Mesendoderm (in vitro differentiated cells): ENCODE measurements around the gene INSM2.

Source experiments
- DNase-seq: peaks from one replicate; pipeline ENCODE4 v3.0.0; 2013
- H2AK5ac ChIP-seq: 2 replicates; pipeline ENCODE4 v1.6.1; 2013; ENCODE audit warnings: low read length, inconsistent platforms
- H2BK120ac ChIP-seq: 2 replicates; pipeline ENCODE4 v1.6.1; 2013; ENCODE audit warnings: low read depth, mild to moderate bottlenecking, low read length, moderate library complexity, mixed read lengths
- H2BK15ac ChIP-seq: replicated peaks from 2 replicates; pipeline ENCODE4 v1.6.1; 2013; ENCODE audit warnings: low read depth, mild to moderate bottlenecking, moderate library complexity
- H2BK5ac ChIP-seq: 2 replicates; pipeline ENCODE4 v1.6.1; 2013; ENCODE audit warnings: low read length, inconsistent platforms
- H3K18ac ChIP-seq: 2 replicates; pipeline ENCODE4 v1.6.1; 2013; ENCODE audit warnings: mild to moderate bottlenecking, low read length, mixed read lengths
- H3K23ac ChIP-seq: one replicate; pipeline ENCODE4 v1.6.1; 2013; ENCODE audit warnings: low read length
- H3K27ac ChIP-seq: 2 replicates; pipeline ENCODE4 v1.5.1; 2013; ENCODE audit warnings: low read depth, mild to moderate bottlenecking, inconsistent platforms, low read length, moderate library complexity
- H3K27me3 ChIP-seq: 2 replicates; pipeline ENCODE4 v1.6.1; 2013; ENCODE audit warnings: low read length, control low read depth, mild to moderate bottlenecking, inconsistent platforms; ENCODE audit not compliant: insufficient read depth, poor library complexity
- H3K36me3 ChIP-seq: 2 replicates; pipeline ENCODE4 v1.6.1; 2013; ENCODE audit warnings: low read length, inconsistent platforms; ENCODE audit not compliant: control insufficient read depth, insufficient read depth
- H3K4ac ChIP-seq: one replicate; pipeline ENCODE4 v1.6.1; 2013; ENCODE audit warnings: low read depth, mild to moderate bottlenecking, low read length, moderate library complexity
- H3K4me1 ChIP-seq: 2 replicates; pipeline ENCODE4 v1.6.1; 2013; ENCODE audit warnings: low read depth, low read length, inconsistent platforms; ENCODE audit not compliant: control insufficient read depth
- H3K4me2 ChIP-seq: 2 replicates; pipeline ENCODE4 v1.6.1; 2013; ENCODE audit warnings: low read length
- H3K4me3 ChIP-seq: 2 replicates; pipeline ENCODE4 v1.5.1; 2013; ENCODE audit warnings: mild to moderate bottlenecking, low read length
- H3K56ac ChIP-seq: one replicate; pipeline ENCODE4 v1.6.1; 2013; ENCODE audit warnings: low read length
- H3K79me1 ChIP-seq: 2 replicates; pipeline ENCODE4 v1.6.1; 2013; ENCODE audit warnings: low read length, inconsistent platforms
- H3K79me2 ChIP-seq: 2 replicates; pipeline ENCODE4 v1.6.1; 2013; ENCODE audit warnings: mild to moderate bottlenecking, low read length; ENCODE audit not compliant: control insufficient read depth, insufficient read depth
- H3K9ac ChIP-seq: 2 replicates; pipeline ENCODE4 v1.6.1; 2013; ENCODE audit warnings: low read length, inconsistent platforms
- H4K5ac ChIP-seq: one replicate; pipeline ENCODE4 v1.6.1; 2013; ENCODE audit warnings: low read length
- H4K8ac ChIP-seq: one replicate; pipeline ENCODE4 v1.6.1; 2013; ENCODE audit warnings: low read depth, mild to moderate bottlenecking, control low read depth, low read length, moderate library complexity
- WGBS: extraction: QIAGEN DNeasy Blood & Tissue Kit; methylation state at CpG from one replicate; pipeline ENCODE4 v1.1.7; 2013; ENCODE audit warnings: low lambda C conversion rate, missing lambda C conversion rate; ENCODE audit not compliant: insufficient coverage; ENCODE audit errors: extremely low coverage; 5-methylcytosine and 5-hydroxymethylcytosine counted together

The INSM2 gene

DNA sequence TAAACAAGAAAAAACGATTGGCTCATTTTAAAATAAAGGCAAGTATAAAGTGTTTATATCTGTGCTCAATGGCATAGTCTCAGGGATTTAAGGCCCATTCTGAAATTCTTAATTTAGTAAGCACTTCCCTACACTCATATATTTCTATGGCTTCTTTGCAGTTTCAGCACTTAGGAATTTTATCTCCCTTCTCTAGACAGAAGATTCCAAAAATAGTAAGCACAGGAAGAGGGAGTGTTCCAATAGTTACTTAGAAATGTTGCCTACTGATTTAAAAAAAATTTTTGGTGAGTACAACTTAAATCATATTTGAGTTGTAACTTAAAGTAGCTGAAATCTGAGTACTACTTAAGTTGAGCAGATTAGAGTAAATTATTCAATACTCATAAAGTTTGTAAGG, 19.8 kb downstream of the INSM2 start:
- no CpG with 5 or more reads among the region's 1 CpG for WGBS

DNA sequence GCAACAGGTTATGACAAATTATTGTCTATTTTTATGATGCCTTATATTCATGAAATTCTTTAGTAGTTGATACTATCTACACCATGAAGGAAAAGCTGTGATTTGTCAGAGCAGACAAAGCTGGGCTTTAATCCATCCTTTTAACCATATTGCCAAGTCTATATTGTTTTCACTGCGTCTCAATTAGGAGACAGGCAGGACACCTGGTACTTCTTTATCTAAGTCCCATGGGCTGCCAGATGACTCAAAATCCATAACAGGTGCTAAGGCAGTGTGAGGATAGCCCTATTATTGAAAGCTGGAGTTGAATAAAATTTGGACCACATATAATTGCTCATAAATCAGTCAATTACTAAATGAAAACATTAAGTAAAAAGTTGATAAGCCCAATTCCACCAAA, 22.6 kb downstream of the INSM2 start:
- no peak for DNase-seq
- Histone ChIP-seq H4K8ac (no peak overlapping the region), H3K56ac (no peak overlapping the region), H3K79me1 (no peaks in the 10 kb centered on the region), H2AK5ac (no peak overlapping the region), H3K4me1 (no peaks in the 10 kb centered on the region), H3K79me2 (no peaks in the 10 kb centered on the region), H3K4me2 (no peak overlapping the region), H2BK15ac (no peak overlapping the region), H4K5ac (no peak overlapping the region), H3K9ac (no peak overlapping the region), H3K36me3 (no peaks in the 10 kb centered on the region), H3K18ac (no peak overlapping the region), H2BK120ac (no peak overlapping the region), H3K4me3 (no peak overlapping the region), H2BK5ac (no peak overlapping the region), H3K27me3 (no peaks in the 10 kb centered on the region), H3K4ac (no peak overlapping the region), H3K23ac (no peak overlapping the region), H3K27ac (no peak overlapping the region)
- WGBS, result no CpG with 5 or more reads among the region's 1 CpG

More for the DNA sequence above, 19.8 kb downstream of the INSM2 start:
- H3K79me2 ChIP-seq, result no peaks in the 10 kb centered on the region
- no peak overlapping the region for H3K18ac ChIP-seq
- H3K4me2 ChIP-seq, result no peak overlapping the region
- H2AK5ac ChIP-seq, result no peak overlapping the region
- no peak for DNase-seq
- no peaks in the 10 kb centered on the region for H3K27me3 ChIP-seq
- no peaks in the 10 kb centered on the region for H3K79me1 ChIP-seq
- no peaks in the 10 kb centered on the region for H3K4me1 ChIP-seq
- no peak overlapping the region for H3K4ac ChIP-seq
- H2BK120ac ChIP-seq, result no peak overlapping the region
- no peak overlapping the region for H2BK5ac ChIP-seq
- H3K56ac ChIP-seq, result no peak overlapping the region
- no peak overlapping the region for H3K23ac ChIP-seq
- H3K4me3 ChIP-seq, result no peak overlapping the region
- no peak overlapping the region for H3K9ac ChIP-seq
- H4K8ac ChIP-seq, result no peak overlapping the region
- H2BK15ac ChIP-seq, result no peak overlapping the region
- H3K36me3 ChIP-seq, result no peaks in the 10 kb centered on the region
- no peak overlapping the region for H3K27ac ChIP-seq
- no peak overlapping the region for H4K5ac ChIP-seq

DNA sequence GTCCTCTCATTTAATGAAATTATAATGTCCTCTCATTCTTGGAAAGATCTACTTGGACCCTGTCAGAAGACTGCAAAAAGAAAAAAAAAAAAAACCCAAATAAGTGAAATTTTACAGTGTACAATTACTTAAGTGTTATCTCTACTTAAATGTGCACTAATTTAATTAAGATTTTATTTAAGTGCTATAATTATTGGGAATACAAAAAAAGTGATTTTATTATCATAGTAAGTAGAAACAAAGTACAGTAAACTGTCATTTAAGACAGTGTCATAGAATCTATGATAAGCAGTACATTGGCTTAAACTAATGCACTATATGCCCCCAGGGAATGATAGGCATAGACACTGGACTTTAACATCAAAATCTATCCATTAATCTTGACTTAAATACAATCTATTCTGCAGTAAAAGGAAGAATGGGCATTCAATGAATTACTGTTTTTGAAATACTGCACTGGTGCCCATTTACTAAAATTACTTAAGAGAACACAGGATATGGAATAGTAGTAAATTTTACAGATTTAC, 23.3 kb downstream of the INSM2 start:
- Histone ChIP-seq H3K79me2 (no peaks in the 10 kb centered on the region), H3K79me1 (no peaks in the 10 kb centered on the region), H3K56ac (no peak overlapping the region), H2AK5ac (no peak overlapping the region), H2BK15ac (no peak overlapping the region), H3K4me3 (no peak overlapping the region), H2BK120ac (no peak overlapping the region), H3K18ac (no peak overlapping the region), H3K4me1 (no peaks in the 10 kb centered on the region), H3K23ac (no peak overlapping the region), H4K5ac (no peak overlapping the region), H3K36me3 (no peaks in the 10 kb centered on the region), H3K9ac (no peak overlapping the region), H4K8ac (no peak overlapping the region), H3K4ac (no peak overlapping the region), H3K27me3 (no peaks in the 10 kb centered on the region), H3K4me2 (no peak overlapping the region), H3K27ac (no peak overlapping the region), H2BK5ac (no peak overlapping the region)
- no peak for DNase-seq

GRCh38 chr14:35558680-35559079, 24.7 kb downstream of the INSM2 start:
- Histone ChIP-seq H2BK5ac (no peak overlapping the region), H3K9ac (no peak overlapping the region), H3K56ac (no peak overlapping the region), H2AK5ac (no peak overlapping the region), H3K27ac (no peak overlapping the region), H2BK120ac (no peak overlapping the region), H4K8ac (no peak overlapping the region), H3K4me1 (no peaks in the 10 kb centered on the region), H3K79me1 (no peaks in the 10 kb centered on the region), H3K36me3 (no peaks in the 10 kb centered on the region), H3K4ac (no peak overlapping the region), H3K23ac (no peak overlapping the region), H4K5ac (no peak overlapping the region), H3K27me3 (no peaks in the 10 kb centered on the region), H3K4me3 (no peak overlapping the region), H2BK15ac (no peak overlapping the region), H3K4me2 (no peak overlapping the region), H3K79me2 (no peaks in the 10 kb centered on the region), H3K18ac (no peak overlapping the region)
- no peak for DNase-seq
- no CpG with 5 or more reads among the region's 2 CpGs for WGBS

DNA sequence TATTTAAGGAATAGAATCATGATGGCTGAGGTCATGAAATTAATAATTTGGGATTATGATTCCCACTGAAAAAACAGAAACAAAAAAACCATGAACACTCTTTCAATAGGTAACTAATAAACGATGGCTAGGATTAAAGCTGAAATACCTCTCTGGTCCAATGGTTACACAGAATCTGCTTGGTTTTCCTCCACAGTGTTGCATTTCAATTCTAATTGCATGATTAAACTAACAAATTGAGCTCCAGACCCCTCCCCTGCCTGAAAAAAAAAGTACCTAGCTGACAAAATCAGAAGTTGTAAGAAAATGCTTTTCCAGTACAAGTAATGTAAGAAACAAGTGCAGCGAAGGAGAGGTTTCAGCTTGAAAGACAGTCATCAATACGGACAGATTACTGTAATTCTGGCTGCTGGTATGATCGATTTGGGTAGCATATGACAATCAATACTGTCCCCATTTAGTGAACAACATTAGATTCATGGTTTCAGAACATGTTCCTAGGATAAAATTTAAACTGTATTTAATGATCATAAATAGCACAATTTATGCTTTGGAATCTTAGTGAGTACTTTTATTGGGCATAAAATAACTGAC, 32.0 kb downstream of the INSM2 start:
- no peak for DNase-seq
- Histone ChIP-seq H3K9ac (no peak overlapping the region), H4K5ac (no peak overlapping the region), H3K27ac (no peak overlapping the region), H3K4me3 (no peak overlapping the region), H2BK120ac (no peak overlapping the region), H2AK5ac (no peak overlapping the region), H3K4me1 (no peaks in the 10 kb centered on the region), H3K23ac (no peak overlapping the region), H3K27me3 (no peaks in the 10 kb centered on the region), H3K36me3 (no peaks in the 10 kb centered on the region), H3K18ac (no peak overlapping the region), H2BK15ac (no peak overlapping the region), H3K56ac (no peak overlapping the region), H3K4ac (no peak overlapping the region), H3K79me1 (no peaks in the 10 kb centered on the region), H2BK5ac (no peak overlapping the region), H4K8ac (no peak overlapping the region), H3K4me2 (no peak overlapping the region), H3K79me2 (no peaks in the 10 kb centered on the region)
- WGBS, result no CpG with 5 or more reads among the region's 4 CpGs

GRCh38 chr14:35571598-35571997, 37.6 kb downstream of the INSM2 start:
- Histone ChIP-seq H2AK5ac (no peak overlapping the region), H2BK120ac (no peak overlapping the region), H3K18ac (no peak overlapping the region), H4K5ac (no peak overlapping the region), H2BK5ac (no peak overlapping the region), H3K4me1 (no peaks in the 10 kb centered on the region), H3K23ac (no peak overlapping the region), H3K27ac (no peak overlapping the region), H3K27me3 (no peaks in the 10 kb centered on the region), H2BK15ac (no peak overlapping the region), H3K79me2 (no peaks in the 10 kb centered on the region), H4K8ac (no peak overlapping the region), H3K4me2 (no peak overlapping the region), H3K56ac (no peak overlapping the region), H3K4ac (no peak overlapping the region), H3K79me1 (no peaks in the 10 kb centered on the region), H3K36me3 (no peaks in the 10 kb centered on the region), H3K9ac (no peak overlapping the region), H3K4me3 (no peak overlapping the region)
- no CpG with 5 or more reads among the region's 8 CpGs for WGBS
- no peak for DNase-seq
